ENCODE measurements around the gene TMEM59L.

Gene TMEM59L

GRCh38 chr19:18612772-18613588 lies at the start of gene TMEM59L (continued):
- TF ChIP-seq REST (tag by site-specific recombination; IDR thresholded peaks at IDR 0.05) (no peak), GLIS2 (tag by site-specific recombination; IDR thresholded peaks at IDR 0.05) (peak; percentile 7; the same call in 1 of the 2 replicates), TCF7L2 (IDR thresholded peaks at IDR 0.05; ENCODE audit: borderline replicate concordance, low read depth, low read length) (no peak), ZNF138 (tag by site-specific recombination; IDR thresholded peaks at IDR 0.05; ENCODE audit: borderline replicate concordance) (no peak), ZNF184 (tag by site-specific recombination; IDR thresholded peaks at IDR 0.05) (peak; percentile 49; the same call in 1 of the 2 replicates), ZNF707 (tag by site-specific recombination; IDR thresholded peaks at IDR 0.05) (no peak), ZNF629 (tag by site-specific recombination; IDR thresholded peaks at IDR 0.05) (0 out of 2 replicates have a peak, but pooled peaks have one; percentile 16), ZNF677 (tag by site-specific recombination; IDR thresholded peaks at IDR 0.05) (peak; percentile 41; the same call in 1 of the 2 replicates), ZNF660 (tag by site-specific recombination; IDR thresholded peaks at IDR 0.05) (no peak; the same call in 1 of the 2 replicates), ZNF596 (tag by site-specific recombination; IDR thresholded peaks at IDR 0.05) (peak; percentile 37; the same call in 1 of the 2 replicates), ATF2 (tag by site-specific recombination; IDR thresholded peaks at IDR 0.05; ENCODE audit: low read depth) (peak; percentile 86), ZNF658 (tag by site-specific recombination; IDR thresholded peaks at IDR 0.05) (no peak), HIC1 (tag by site-specific recombination; IDR thresholded peaks at IDR 0.05) (no peak), ZNF654 (tag by site-specific recombination; IDR thresholded peaks at IDR 0.05; ENCODE audit: low read depth) (no peak), ZEB2 (tag by site-specific recombination; IDR thresholded peaks at IDR 0.05) (no peak), PRDM10 (tag by site-specific recombination; IDR thresholded peaks at IDR 0.05) (peak; percentile 89), ZBTB1 (tag by site-specific recombination; IDR thresholded peaks at IDR 0.05) (0 out of 2 replicates have a peak, but pooled peaks have one; percentile 3), ZNF366 (tag by site-specific recombination; conservative IDR thresholded peaks at IDR 0.05) (0 out of 2 replicates have a peak, but pooled peaks have one; percentile 11), PATZ1 (tag by site-specific recombination; IDR thresholded peaks at IDR 0.05) (peak; percentile 75; the same call in 1 of the 2 replicates), OVOL3 (tag by site-specific recombination; IDR thresholded peaks at IDR 0.05) (no peak), KLF17 (tag by site-specific recombination; IDR thresholded peaks at IDR 0.05) (no peak), KLF16 (tag by site-specific recombination; IDR thresholded peaks at IDR 0.05) (0 out of 2 replicates have a peak, but pooled peaks have one; percentile 22), IKZF3 (tag by site-specific recombination; IDR thresholded peaks at IDR 0.05) (peak; percentile 36; the same call in 1 of the 2 replicates), ZNF701 (tag by site-specific recombination; IDR thresholded peaks at IDR 0.05) (no peak)
